ENCODE results near the gene MBIP.

Gene MBIP

DNA sequence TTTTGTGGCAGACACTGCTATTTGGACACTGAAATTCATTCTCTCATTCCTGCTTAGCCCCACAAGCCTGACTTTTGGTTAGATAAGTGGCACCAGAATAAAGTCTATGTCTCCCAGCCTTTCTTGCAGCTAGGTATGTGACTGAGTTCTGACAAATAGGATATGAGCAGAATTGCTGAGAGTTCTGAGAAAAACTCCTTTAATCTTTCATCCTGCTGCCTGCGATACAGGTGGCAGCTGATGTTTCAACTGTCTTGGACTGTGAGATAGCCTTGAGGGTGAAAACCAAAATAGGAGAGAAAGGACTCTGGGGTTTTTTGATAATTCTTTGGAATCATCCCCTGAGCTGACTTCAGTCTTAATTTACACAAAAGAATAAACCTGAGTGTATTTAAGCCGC is 55.8 kb downstream of the MBIP start:
- DNase-seq: no peak

DNA sequence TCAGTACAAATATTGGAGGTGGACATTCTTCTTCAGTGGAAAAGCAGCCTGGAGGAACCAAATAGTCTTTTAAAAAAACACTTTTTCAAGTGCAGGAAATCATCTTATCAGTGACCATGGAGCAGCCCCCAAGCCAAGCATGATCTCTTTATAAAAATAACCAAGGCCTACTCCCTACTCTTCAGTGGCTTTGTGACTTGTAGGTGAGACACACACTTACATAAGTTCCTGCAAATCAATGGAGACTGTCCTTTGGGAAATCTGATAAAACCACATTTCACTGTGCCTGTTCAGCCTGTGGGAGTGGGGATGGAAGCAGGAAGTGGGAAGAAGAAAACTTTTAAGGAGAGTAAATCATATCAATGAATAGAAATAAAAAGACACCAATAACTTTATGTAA is 56.3 kb downstream of the MBIP start:
- DNase-seq: no peak

DNA sequence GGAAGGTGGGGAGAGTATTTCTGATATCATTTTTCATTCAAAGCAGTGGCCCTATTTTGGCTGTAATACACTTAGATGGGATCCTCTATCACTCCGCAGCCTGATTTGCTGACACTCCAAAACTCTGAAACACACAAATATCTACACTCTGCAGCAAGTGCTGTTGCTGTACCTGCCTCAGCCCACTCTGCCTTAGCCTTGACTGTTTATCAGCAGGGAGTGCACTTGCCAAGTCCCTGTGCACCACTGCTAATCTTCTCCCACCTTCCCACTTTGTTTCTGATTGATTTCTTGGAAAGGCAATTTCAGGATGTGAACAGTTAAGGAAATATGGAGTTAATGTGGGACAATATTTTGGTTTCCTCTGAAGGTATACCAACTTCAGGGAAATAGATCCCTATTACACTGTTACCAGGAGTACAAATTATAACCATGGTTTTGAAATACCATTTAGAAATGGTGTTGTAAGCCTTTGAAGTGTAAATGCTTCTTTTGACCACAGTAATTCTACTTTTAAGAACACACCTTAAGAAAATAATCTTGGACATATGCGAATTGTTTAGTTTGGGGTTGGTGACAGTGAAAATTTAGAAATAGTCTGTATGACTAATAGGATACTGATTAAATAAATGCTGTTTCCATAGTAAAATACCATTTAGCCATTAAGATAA is 59.3 kb downstream of the MBIP start:
- no peak for DNase-seq

DNA sequence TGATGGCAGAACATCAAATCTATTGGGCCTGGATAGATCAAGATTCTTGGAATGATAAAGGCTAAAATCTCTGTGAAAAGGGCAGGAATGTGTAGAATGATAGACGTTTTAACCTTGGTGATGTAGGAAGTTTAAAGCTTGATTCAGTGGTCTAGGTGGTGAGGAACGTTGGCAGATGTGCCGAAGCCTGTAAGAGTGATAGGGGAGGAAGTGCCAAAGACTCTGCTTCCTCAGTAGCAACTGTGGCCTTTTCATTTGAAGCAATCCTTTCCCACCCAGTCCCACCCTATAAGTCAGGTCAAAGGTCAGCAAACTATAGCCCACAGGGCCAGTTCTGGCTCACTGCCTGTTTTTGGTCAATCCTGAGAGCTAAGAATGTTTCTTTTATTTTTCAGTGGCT is 62.2 kb downstream of the MBIP start:
- no peak for DNase-seq

- DNase-seq: no peak
Measured at GRCh38 chr14:36256126-36256801, 64.2 kb downstream of the MBIP start.

GRCh38 chr14:36254020-36254624 is 66.3 kb downstream of the MBIP start:
- no peak for DNase-seq
